Coronary artery (tissue), 2 donors: ENCODE results near the gene PI4K2A.

ENCODE experiments used
- DNase-seq: peaks from one replicate; pipeline ENCODE4 v3.0.0-alpha.2; 2017; ENCODE audit warnings: low spot score
- H3K27ac ChIP-seq, 2 donors: fragments of 200-600 bp; sonication (generic); one replicate each; pipeline ENCODE4 v1.5.1; 2016 to 2019
- H3K4me3 ChIP-seq: fragments of 200-600 bp; sonication (generic); 2 replicates; pipeline ENCODE4 v1.5.1; 2016; ENCODE audit warnings: mild to moderate bottlenecking, moderate library complexity
- CTCF ChIP-seq: fragments of 200-600 bp; sonication (generic); IDR thresholded peaks from one replicate; pipeline ENCODE4 v1.5.1; 2019; ENCODE audit warnings: antibody characterized with exemption

The PI4K2A gene

GRCh38 chr10:97701438-97702069, 61.1 kb downstream of the PI4K2A start:
- H3K27ac ChIP-seq = no peak overlapping the region
- TF ChIP-seq CTCF = peak; percentile 76
- no peak for DNase-seq
- no peak overlapping the region for H3K4me3 ChIP-seq

GRCh38 chr10:97703398-97704067, 63.1 kb downstream of the PI4K2A start:
- H3K27ac ChIP-seq = no peak overlapping the region
- DNase-seq = no peak
- H3K4me3 ChIP-seq = no peak overlapping the region
- TF ChIP-seq CTCF = no peak

GRCh38 chr10:97704341-97704740, 63.9 kb downstream of the PI4K2A start:
- no peak for TF ChIP-seq CTCF
- DNase-seq = no peak
- Histone ChIP-seq H3K4me3 (no peak overlapping the region), H3K27ac (no peak overlapping the region)

- DNase-seq = no peak
- Histone ChIP-seq H3K27ac (no peak overlapping the region), H3K4me3 (no peak overlapping the region)
- TF ChIP-seq CTCF = no peak
Measured at GRCh38 chr10:97705006-97705670, 64.7 kb downstream of the PI4K2A start.

GRCh38 chr10:97707134-97707861, 66.8 kb downstream of the PI4K2A start:
- no peak for TF ChIP-seq CTCF
- no peak for DNase-seq
- Histone ChIP-seq H3K4me3 (no peak overlapping the region), H3K27ac (peak overlapping the region in 1 of 2 donors; percentile 91)

GRCh38 chr10:97708167-97708566, 67.7 kb downstream of the PI4K2A start:
- H3K4me3 ChIP-seq = no peak overlapping the region
- H3K27ac ChIP-seq = peak overlapping the region in 1 of 2 donors; percentile 91
- TF ChIP-seq CTCF = no peak

More at GRCh38 chr10:97708167-97708566, 67.7 kb downstream of the PI4K2A start:
- no peak for DNase-seq
